ENCODE results near the gene CLIC4. TPM values are rescaled to one million over a fixed set of nuclear protein-coding genes. Genes with fewer than 3 reads are reported as not detected.

The CLIC4 gene
- total RNA-seq, 3 donors from 2014 or later: 33.0 to 176 (median 52.4) TPM

GRCh38 chr1:24768873-24769605 lies 23.8 kb downstream of the CLIC4 start:
- no peak overlapping the region for H3K4me3 ChIP-seq
- DNase-seq: no peak
- TF ChIP-seq, protein P1, sequence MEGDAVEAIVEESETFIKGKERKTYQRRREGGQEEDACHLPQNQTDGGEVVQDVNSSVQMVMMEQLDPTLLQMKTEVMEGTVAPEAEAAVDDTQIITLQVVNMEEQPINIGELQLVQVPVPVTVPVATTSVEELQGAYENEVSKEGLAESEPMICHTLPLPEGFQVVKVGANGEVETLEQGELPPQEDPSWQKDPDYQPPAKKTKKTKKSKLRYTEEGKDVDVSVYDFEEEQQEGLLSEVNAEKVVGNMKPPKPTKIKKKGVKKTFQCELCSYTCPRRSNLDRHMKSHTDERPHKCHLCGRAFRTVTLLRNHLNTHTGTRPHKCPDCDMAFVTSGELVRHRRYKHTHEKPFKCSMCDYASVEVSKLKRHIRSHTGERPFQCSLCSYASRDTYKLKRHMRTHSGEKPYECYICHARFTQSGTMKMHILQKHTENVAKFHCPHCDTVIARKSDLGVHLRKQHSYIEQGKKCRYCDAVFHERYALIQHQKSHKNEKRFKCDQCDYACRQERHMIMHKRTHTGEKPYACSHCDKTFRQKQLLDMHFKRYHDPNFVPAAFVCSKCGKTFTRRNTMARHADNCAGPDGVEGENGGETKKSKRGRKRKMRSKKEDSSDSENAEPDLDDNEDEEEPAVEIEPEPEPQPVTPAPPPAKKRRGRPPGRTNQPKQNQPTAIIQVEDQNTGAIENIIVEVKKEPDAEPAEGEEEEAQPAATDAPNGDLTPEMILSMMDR (IDR thresholded peaks at IDR 0.05): no peak
- no peak for ATAC-seq
- no peaks in the 10 kb centered on the region for H3K4me1 ChIP-seq (ENCODE audit: low read depth)
- intact Hi-C loops (cut with DNase I, micrococcal nuclease): no loop called here
- no peaks in the 10 kb centered on the region for H3K9me3 ChIP-seq
- no peaks in the 10 kb centered on the region for H3K36me3 ChIP-seq (ENCODE audit: low read depth)

GRCh38 chr1:24769656-24770651 lies 24.7 kb downstream of the CLIC4 start:
- Histone ChIP-seq H3K4me1 (ENCODE audit: low read depth) (no peaks in the 10 kb centered on the region), H3K9me3 (no peaks in the 10 kb centered on the region), H3K36me3 (ENCODE audit: low read depth) (no peaks in the 10 kb centered on the region), H3K4me3 (no peak overlapping the region)
- DNase-seq (no peak), ATAC-seq (peak; percentile 69)
- intact Hi-C loops (cut with DNase I, micrococcal nuclease): no loop called here
- TF ChIP-seq, protein P1 (IDR thresholded peaks at IDR 0.05): no peak

DNA sequence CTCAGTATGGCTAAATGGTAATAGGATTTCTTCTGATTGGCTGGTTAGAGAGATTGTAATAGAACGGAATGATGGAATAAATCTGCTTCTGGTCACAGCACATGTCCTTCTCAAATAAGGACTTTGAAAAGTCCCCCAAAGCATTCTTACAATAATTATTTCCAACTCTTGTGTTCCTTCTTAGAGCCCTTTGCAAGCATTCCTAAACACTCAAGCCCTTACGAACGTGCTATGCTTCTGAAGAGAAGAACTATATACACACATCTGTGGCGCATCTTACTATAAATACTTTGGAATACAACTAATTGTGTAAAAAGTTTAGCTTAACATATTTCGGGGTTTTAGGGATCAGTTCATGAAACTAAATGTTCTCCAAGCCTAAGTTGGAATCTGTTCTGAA lies 25.6 kb downstream of the CLIC4 start:
- intact Hi-C loops (cut with DNase I, micrococcal nuclease): no loop called here
- no peaks in the 10 kb centered on the region for H3K9me3 ChIP-seq
- no peaks in the 10 kb centered on the region for H3K36me3 ChIP-seq (ENCODE audit: low read depth)
- TF ChIP-seq, protein P1 (IDR thresholded peaks at IDR 0.05): no peak
- no peak overlapping the region for H3K4me3 ChIP-seq
- DNase-seq: no peak
- ATAC-seq: no peak
- no peaks in the 10 kb centered on the region for H3K4me1 ChIP-seq (ENCODE audit: low read depth)

DNA sequence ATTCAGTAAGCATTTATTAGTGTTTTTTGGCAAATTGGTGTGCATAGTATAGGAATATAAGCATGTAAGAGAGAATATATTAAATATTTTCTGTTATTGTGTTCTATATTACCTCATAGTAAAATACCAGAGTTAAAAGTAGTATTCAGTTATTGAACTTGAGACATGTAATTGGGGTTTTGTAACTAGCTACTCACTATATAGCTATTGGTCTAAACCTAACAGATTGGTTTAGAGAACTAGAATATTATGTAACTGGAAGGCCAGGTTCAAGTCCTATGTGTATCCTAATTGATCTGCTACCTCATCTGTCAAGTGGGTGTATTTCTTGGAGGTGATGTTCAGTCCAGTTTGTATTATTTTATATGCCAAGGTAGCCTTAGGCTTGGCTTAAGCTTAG lies 26.3 kb downstream of the CLIC4 start:
- DNase-seq: no peak
- no peaks in the 10 kb centered on the region for H3K36me3 ChIP-seq (ENCODE audit: low read depth)
- no peaks in the 10 kb centered on the region for H3K9me3 ChIP-seq
- H3K4me3 ChIP-seq: no peak overlapping the region
- H3K4me1 ChIP-seq (ENCODE audit: low read depth): no peaks in the 10 kb centered on the region
- intact Hi-C loops (cut with DNase I, micrococcal nuclease): no loop called here
- TF ChIP-seq, protein P1 (IDR thresholded peaks at IDR 0.05): no peak
- ATAC-seq: no peak

DNA sequence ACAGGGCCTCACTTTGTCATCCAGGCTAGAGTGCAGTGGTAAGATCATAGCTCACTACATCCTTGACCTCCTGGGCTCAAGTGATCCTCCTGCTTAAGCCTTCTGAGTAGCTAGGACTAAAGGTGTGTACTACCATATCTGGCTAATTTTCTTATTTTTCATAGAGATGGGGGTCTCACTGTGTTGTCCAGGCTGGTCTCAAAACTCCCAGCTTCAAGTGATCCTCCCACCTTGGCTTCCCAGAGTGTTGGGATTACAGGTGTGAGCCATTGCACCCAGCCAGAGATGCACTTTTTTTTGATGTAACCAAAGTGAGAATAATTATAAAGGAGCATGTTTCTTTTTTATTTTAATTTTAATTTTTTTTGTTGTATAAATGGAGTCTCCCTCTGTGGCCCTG lies 28.4 kb downstream of the CLIC4 start:
- no peaks in the 10 kb centered on the region for H3K4me1 ChIP-seq (ENCODE audit: low read depth)
- TF ChIP-seq, protein P1 (IDR thresholded peaks at IDR 0.05): no peak
- intact Hi-C loops (cut with DNase I, micrococcal nuclease): no loop called here
- ATAC-seq (no peak), DNase-seq (no peak)
- H3K9me3 ChIP-seq: no peaks in the 10 kb centered on the region
- H3K36me3 ChIP-seq (ENCODE audit: low read depth): no peaks in the 10 kb centered on the region
- no peak overlapping the region for H3K4me3 ChIP-seq
